ENCODE results near the gene SND1.

- TF ChIP-seq, protein P1, sequence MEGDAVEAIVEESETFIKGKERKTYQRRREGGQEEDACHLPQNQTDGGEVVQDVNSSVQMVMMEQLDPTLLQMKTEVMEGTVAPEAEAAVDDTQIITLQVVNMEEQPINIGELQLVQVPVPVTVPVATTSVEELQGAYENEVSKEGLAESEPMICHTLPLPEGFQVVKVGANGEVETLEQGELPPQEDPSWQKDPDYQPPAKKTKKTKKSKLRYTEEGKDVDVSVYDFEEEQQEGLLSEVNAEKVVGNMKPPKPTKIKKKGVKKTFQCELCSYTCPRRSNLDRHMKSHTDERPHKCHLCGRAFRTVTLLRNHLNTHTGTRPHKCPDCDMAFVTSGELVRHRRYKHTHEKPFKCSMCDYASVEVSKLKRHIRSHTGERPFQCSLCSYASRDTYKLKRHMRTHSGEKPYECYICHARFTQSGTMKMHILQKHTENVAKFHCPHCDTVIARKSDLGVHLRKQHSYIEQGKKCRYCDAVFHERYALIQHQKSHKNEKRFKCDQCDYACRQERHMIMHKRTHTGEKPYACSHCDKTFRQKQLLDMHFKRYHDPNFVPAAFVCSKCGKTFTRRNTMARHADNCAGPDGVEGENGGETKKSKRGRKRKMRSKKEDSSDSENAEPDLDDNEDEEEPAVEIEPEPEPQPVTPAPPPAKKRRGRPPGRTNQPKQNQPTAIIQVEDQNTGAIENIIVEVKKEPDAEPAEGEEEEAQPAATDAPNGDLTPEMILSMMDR (IDR thresholded peaks at IDR 0.05; ENCODE audit: low read depth, low read length, missing input control): no peak
- TF ChIP-seq, protein P2, sequence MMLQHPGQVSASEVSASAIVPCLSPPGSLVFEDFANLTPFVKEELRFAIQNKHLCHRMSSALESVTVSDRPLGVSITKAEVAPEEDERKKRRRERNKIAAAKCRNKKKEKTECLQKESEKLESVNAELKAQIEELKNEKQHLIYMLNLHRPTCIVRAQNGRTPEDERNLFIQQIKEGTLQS (IDR thresholded peaks at IDR 0.05): no peak
- TF ChIP-seq SP1 (IDR thresholded peaks at IDR 0.05): no peak
- TF ChIP-seq MAX (IDR thresholded peaks at IDR 0.05): no peak
- TF ChIP-seq REST (IDR thresholded peaks at IDR 0.05): no peak
- TF ChIP-seq FOXA2 (IDR thresholded peaks at IDR 0.05): no peak
- no peak for TF ChIP-seq JUND (IDR thresholded peaks at IDR 0.05)
- TF ChIP-seq, protein P3, sequence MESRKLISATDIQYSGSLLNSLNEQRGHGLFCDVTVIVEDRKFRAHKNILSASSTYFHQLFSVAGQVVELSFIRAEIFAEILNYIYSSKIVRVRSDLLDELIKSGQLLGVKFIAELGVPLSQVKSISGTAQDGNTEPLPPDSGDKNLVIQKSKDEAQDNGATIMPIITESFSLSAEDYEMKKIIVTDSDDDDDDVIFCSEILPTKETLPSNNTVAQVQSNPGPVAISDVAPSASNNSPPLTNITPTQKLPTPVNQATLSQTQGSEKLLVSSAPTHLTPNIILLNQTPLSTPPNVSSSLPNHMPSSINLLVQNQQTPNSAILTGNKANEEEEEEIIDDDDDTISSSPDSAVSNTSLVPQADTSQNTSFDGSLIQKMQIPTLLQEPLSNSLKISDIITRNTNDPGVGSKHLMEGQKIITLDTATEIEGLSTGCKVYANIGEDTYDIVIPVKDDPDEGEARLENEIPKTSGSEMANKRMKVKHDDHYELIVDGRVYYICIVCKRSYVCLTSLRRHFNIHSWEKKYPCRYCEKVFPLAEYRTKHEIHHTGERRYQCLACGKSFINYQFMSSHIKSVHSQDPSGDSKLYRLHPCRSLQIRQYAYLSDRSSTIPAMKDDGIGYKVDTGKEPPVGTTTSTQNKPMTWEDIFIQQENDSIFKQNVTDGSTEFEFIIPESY (IDR thresholded peaks at IDR 0.05): no peak
- TF ChIP-seq GABPA (IDR thresholded peaks at IDR 0.05 in 1 of 2, conservative IDR thresholded peaks at IDR 0.05 in 1 of 2): no peak
- no peak for TF ChIP-seq YY1 (IDR thresholded peaks at IDR 0.05)
- TF ChIP-seq TAF1 (conservative IDR thresholded peaks at IDR 0.05): no peak
- TF ChIP-seq EGR1 (IDR thresholded peaks at IDR 0.05; ENCODE audit: low read depth in 2 of 2): no peak
- TF ChIP-seq RAD21 (IDR thresholded peaks at IDR 0.05): no peak
- TF ChIP-seq HNF4A (conservative IDR thresholded peaks at IDR 0.05): no peak
Observed at GRCh38 chr7:128121711-128122530, 469.9 kb downstream of the SND1 start.

Data from liver (tissue), 3 donors.